HEK293 (cell line): Measurements from ENCODE around the gene PAK2.

Source experiments
- AEBP2 ChIP-seq: fragments of 450-650 bp; formaldehyde crosslinking; IDR thresholded peaks from 2 replicates; pipeline ENCODE4 v1.5.1; 2016; ENCODE audit warnings: missing biosample characterization, missing genetic modification characterization, borderline replicate concordance
- BCL11B ChIP-seq: fragments of 450-650 bp; formaldehyde crosslinking; IDR thresholded peaks from 2 replicates; pipeline ENCODE4 v1.5.1; 2016; ENCODE audit warnings: low read depth, missing biosample characterization, missing genetic modification characterization
- GLI4 ChIP-seq: fragments of 450-650 bp; formaldehyde crosslinking; IDR thresholded peaks from 2 replicates; pipeline ENCODE4 v1.5.1; 2016; ENCODE audit warnings: missing biosample characterization, missing genetic modification characterization
- HOXA7 ChIP-seq: sonication (generic); formaldehyde crosslinking; IDR thresholded peaks from 2 replicates; pipeline ENCODE4 v1.8.1; 2022; ENCODE audit warnings: missing genetic modification reagents, borderline replicate concordance
- KLF1 ChIP-seq: fragments of 450-650 bp; formaldehyde crosslinking; IDR thresholded peaks from 2 replicates; pipeline ENCODE4 v1.5.1; 2016; ENCODE audit warnings: missing biosample characterization, missing genetic modification characterization
- KLF10 ChIP-seq: fragments of 450-650 bp; IDR thresholded peaks from 2 replicates; pipeline ENCODE4 v1.5.1; 2018; ENCODE audit warnings: missing biosample characterization, mild to moderate bottlenecking, missing genetic modification characterization
- SP3 ChIP-seq: fragments of 450-650 bp; formaldehyde crosslinking; IDR thresholded peaks from 2 replicates; pipeline ENCODE4 v1.5.1; 2016; ENCODE audit warnings: missing biosample characterization, missing genetic modification characterization
- ZBTB26 ChIP-seq: fragments of 450-650 bp; formaldehyde crosslinking; optimal IDR thresholded peaks from 2 replicates; pipeline ENCODE3; 2016; ENCODE audit warnings: missing biosample characterization, mild to moderate bottlenecking, missing genetic modification characterization
- ZBTB8A ChIP-seq: fragments of 450-650 bp; formaldehyde crosslinking; IDR thresholded peaks from 2 replicates; pipeline ENCODE4 v1.5.1; 2016; ENCODE audit warnings: missing biosample characterization, missing genetic modification characterization
- ZEB2 ChIP-seq: fragments of 450-650 bp; formaldehyde crosslinking; IDR thresholded peaks from 2 replicates; pipeline ENCODE4 v1.5.1; 2016; ENCODE audit warnings: missing biosample characterization, missing genetic modification characterization
- ZNF157 ChIP-seq: fragments of 450-650 bp; formaldehyde crosslinking; IDR thresholded peaks from 2 replicates; pipeline ENCODE4 v1.5.1; 2016; ENCODE audit warnings: missing biosample characterization, missing genetic modification characterization
- ZNF202 ChIP-seq: fragments of 450-650 bp; formaldehyde crosslinking; IDR thresholded peaks from 2 replicates; pipeline ENCODE4 v1.5.1; 2016; ENCODE audit warnings: missing biosample characterization, missing genetic modification characterization, borderline replicate concordance
- ZNF211 ChIP-seq: fragments of 450-650 bp; formaldehyde crosslinking; IDR thresholded peaks from 2 replicates; pipeline ENCODE4 v1.5.1; 2016; ENCODE audit warnings: low read depth, missing biosample characterization, missing genetic modification characterization
- ZNF37A ChIP-seq: fragments of 450-650 bp; IDR thresholded peaks from 2 replicates; pipeline ENCODE4 v1.5.1; 2018; ENCODE audit warnings: missing biosample characterization, missing genetic modification characterization
- ZNF394 ChIP-seq: fragments of 450-650 bp; formaldehyde crosslinking; IDR thresholded peaks from 2 replicates; pipeline ENCODE4 v1.5.1; 2016; ENCODE audit warnings: missing biosample characterization, missing genetic modification characterization, mild to moderate bottlenecking, moderate library complexity, borderline replicate concordance
- ZNF501 ChIP-seq: fragments of 450-650 bp; formaldehyde crosslinking; IDR thresholded peaks from 2 replicates; pipeline ENCODE4 v1.5.1; 2016; ENCODE audit warnings: missing biosample characterization, missing genetic modification characterization
- ZNF529 ChIP-seq: fragments of 450-650 bp; formaldehyde crosslinking; IDR thresholded peaks from 2 replicates; pipeline ENCODE4 v1.5.1; 2017; ENCODE audit warnings: missing genetic modification characterization, missing biosample characterization; ENCODE audit not compliant: insufficient replicate concordance
- ZNF561 ChIP-seq: fragments of 450-650 bp; IDR thresholded peaks from 2 replicates; pipeline ENCODE4 v1.5.1; 2018; ENCODE audit warnings: missing biosample characterization, missing genetic modification characterization, borderline replicate concordance
- ZNF600 ChIP-seq: fragments of 450-650 bp; formaldehyde crosslinking; IDR thresholded peaks from 2 replicates; pipeline ENCODE4 v1.5.1; 2016; ENCODE audit warnings: missing biosample characterization, missing genetic modification characterization
- ZNF621 ChIP-seq: fragments of 450-650 bp; formaldehyde crosslinking; IDR thresholded peaks from 2 replicates; pipeline ENCODE4 v1.5.1; 2017; ENCODE audit warnings: missing biosample characterization, missing genetic modification characterization
- ZNF629 ChIP-seq: fragments of 450-650 bp; formaldehyde crosslinking; IDR thresholded peaks from 2 replicates; pipeline ENCODE4 v1.5.1; 2017; ENCODE audit warnings: missing biosample characterization, missing genetic modification characterization
- ZNF645 ChIP-seq: fragments of 450-650 bp; formaldehyde crosslinking; IDR thresholded peaks from 2 replicates; pipeline ENCODE4; 2016; ENCODE audit warnings: missing biosample characterization, missing genetic modification characterization
- ZNF654 ChIP-seq: fragments of 450-650 bp; formaldehyde crosslinking; IDR thresholded peaks from 2 replicates; pipeline ENCODE4 v1.5.1; 2016; ENCODE audit warnings: low read depth, missing biosample characterization, missing genetic modification characterization
- ZNF670 ChIP-seq: fragments of 450-650 bp; formaldehyde crosslinking; IDR thresholded peaks from 2 replicates; pipeline ENCODE4 v1.5.1; 2016; ENCODE audit warnings: missing biosample characterization, missing genetic modification characterization, low read depth
- ZNF692 ChIP-seq: fragments of 450-650 bp; formaldehyde crosslinking; IDR thresholded peaks from 2 replicates; pipeline ENCODE4 v1.5.1; 2016; ENCODE audit warnings: missing biosample characterization, missing genetic modification characterization
- ZNF792 ChIP-seq: fragments of 450-650 bp; formaldehyde crosslinking; IDR thresholded peaks from 2 replicates; pipeline ENCODE4 v1.5.1; 2016; ENCODE audit warnings: missing biosample characterization, missing genetic modification characterization
- ZNF830 ChIP-seq: fragments of 450-650 bp; IDR thresholded peaks from 2 replicates; pipeline ENCODE4 v1.5.0; 2018; ENCODE audit warnings: missing biosample characterization, missing genetic modification characterization, low read depth, mild to moderate bottlenecking, moderate library complexity
- ZSCAN18 ChIP-seq: fragments of 450-650 bp; formaldehyde crosslinking; IDR thresholded peaks from 2 replicates; pipeline ENCODE4 v1.5.1; 2016; ENCODE audit warnings: missing biosample characterization, missing genetic modification characterization

PAK2 gene

GRCh38 chr3:196867507-196868296 is 128.0 kb downstream of the PAK2 start, which contains the start of gene SENP5 (continued):
- TF ChIP-seq SP3 (tag by site-specific recombination) (peak; percentile 29; the same call in 1 of the 2 replicates), ZNF792 (tag by site-specific recombination) (no peak), ZNF561 (tag by site-specific recombination) (no peak), ZSCAN18 (tag by site-specific recombination) (no peak), ZNF692 (tag by site-specific recombination) (peak; percentile 20; the same call in 1 of the 2 replicates), BCL11B (no peak), ZNF670 (tag by site-specific recombination) (no peak), GLI4 (tag by site-specific recombination) (no peak), ZBTB8A (peak; percentile 46), ZNF157 (tag by site-specific recombination) (no peak), ZNF830 (tag by site-specific recombination) (no peak), ZNF37A (no peak), KLF1 (tag by site-specific recombination) (no peak), ZNF501 (0 out of 2 replicates have a peak, but pooled peaks have one; percentile 19), ZNF621 (no peak), ZNF529 (no peak), ZEB2 (tag by site-specific recombination) (peak; percentile 49; the same call in 1 of the 2 replicates), AEBP2 (no peak), ZNF645 (tag by site-specific recombination) (no peak), ZNF211 (tag by site-specific recombination) (no peak), HOXA7 (CRISPR knock-in tag) (no peak), ZBTB26 (peak; percentile 85), ZNF654 (no peak), KLF10 (tag by site-specific recombination) (peak; percentile 23; the same call in 1 of the 2 replicates), ZNF202 (tag by site-specific recombination) (0 out of 2 replicates have a peak, but pooled peaks have one; percentile 38), ZNF600 (tag by site-specific recombination) (peak; percentile 74; the same call in 1 of the 2 replicates), ZNF629 (peak; percentile 48; the same call in 1 of the 2 replicates), ZNF394 (tag by site-specific recombination) (no peak)
